PC-9 (cell line): ENCODE data around the gene SCNN1G.

ENCODE experiments used
- CTCF ChIP-seq: fragments of 200-600 bp; sonication (generic); conservative IDR thresholded peaks from 2 replicates; pipeline ENCODE4 v1.6.1; 2017; ENCODE audit warnings: mixed run types, antibody characterized with exemption, mild to moderate bottlenecking, moderate library complexity
- EZH2 ChIP-seq: fragments of 200-600 bp; sonication (generic); IDR thresholded peaks from 2 replicates; pipeline ENCODE4 v1.8.0; 2017; ENCODE audit warnings: antibody characterized with exemption, low read depth

- TF ChIP-seq CTCF (no peak), EZH2 (no peak)
Observed at GRCh38 chr16:23149267-23149992, 33.1 kb upstream of the SCNN1G start, which contains the start of gene USP31.
